NCI-H2227 (cell line): ENCODE data around the gene CENPU.

Experiments used
- DNase-seq: peaks from one replicate; lab custom pipeline; 2025; ENCODE audit not compliant: unreplicated experiment; lab: John Stamatoyannopoulos, UW

CENPU gene

GRCh38 chr4:184713887-184714286 is 20.0 kb downstream of the CENPU start:
- DNase-seq = no peak

DNA sequence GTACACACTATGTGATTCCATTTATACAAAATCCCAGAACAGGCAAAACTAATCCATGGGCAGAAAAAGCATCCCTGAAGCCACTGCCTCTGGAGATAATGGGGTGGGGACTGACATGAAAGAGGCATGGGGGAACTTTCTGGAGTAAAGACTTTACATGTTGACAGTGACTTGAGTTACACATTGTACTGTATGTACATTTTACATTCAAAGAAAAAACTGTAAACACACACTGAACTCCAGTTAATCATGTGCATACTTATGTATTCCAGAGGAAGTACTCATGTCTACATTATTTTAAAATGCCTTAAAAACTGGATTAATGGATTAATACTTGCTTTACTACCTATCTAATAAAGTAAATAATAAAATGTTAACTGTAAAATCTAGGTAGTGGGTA is 21.6 kb downstream of the CENPU start:
- DNase-seq = no peak

DNA sequence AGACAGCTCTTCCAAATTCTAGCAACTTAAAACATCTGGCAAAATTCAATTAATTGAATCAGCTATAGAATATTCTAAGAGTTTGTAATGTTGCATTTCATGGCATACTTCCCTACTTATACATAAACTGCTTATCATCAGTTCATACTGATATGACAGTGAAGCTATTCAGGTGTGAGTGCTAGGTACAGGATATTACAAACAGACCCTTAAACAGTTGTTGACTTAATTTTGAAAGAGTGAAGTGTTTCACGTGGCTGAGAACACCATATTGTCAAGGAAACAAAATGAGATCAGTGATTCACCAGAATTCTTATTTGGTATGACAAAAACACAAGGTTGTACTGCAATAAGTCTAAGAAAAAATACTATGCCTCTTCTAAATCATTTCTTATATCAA is 27.4 kb downstream of the CENPU start:
- DNase-seq = no peak

- DNase-seq = no peak
These were observed 28.2 kb downstream of the CENPU start for GRCh38 chr4:184705692-184706091.

- DNase-seq = no peak
These were observed 31.8 kb downstream of the CENPU start for GRCh38 chr4:184702114-184702513.

DNA sequence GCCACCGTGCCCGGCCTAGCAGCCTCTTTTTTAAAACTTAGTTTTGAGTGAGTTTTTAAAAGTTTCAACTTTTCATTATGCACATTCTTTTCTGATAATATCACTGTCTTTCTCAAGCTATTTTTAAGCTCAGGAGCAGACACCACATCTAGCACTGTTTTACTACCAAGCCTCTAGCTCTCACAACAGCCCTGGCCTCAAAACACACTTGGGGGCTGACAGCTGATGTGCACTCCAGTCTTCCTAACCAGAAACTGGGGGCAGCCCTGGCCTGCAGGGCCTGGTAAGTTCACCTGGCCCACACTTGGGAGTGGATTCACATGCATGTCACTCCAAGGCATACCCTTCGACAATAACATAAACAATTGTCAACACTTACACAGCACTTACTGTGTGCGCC is 34.0 kb downstream of the CENPU start:
- DNase-seq = no peak

GRCh38 chr4:184697956-184698355 is 35.9 kb downstream of the CENPU start:
- DNase-seq = no peak

- DNase-seq = no peak
These were observed 38.6 kb downstream of the CENPU start for GRCh38 chr4:184695178-184695896.

DNA sequence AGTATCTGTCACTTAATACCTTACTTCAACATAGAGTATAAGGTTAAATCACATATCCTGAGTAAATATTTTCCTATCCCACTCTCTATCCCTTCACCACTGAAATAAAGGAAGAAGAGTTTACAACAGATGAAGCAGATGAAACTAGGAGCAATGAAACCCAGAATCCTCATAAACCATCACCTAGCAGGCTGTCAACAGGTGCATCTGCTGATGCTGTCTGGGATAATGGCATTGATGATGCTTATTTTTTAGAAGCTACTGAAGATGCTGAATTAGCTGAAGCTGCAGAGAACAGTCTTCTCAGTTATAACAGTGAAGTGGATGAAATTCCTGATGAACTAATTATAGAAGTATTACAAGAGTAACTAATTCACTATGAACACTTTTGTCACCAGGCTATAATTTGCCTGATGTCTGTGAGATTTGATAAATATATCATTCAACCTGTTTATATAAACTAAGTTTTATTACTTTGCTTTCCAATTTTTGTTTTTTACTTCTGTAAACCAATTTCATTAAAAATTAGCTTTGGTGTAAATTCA is 39.4 kb downstream of the CENPU start:
- no peak for DNase-seq

DNA sequence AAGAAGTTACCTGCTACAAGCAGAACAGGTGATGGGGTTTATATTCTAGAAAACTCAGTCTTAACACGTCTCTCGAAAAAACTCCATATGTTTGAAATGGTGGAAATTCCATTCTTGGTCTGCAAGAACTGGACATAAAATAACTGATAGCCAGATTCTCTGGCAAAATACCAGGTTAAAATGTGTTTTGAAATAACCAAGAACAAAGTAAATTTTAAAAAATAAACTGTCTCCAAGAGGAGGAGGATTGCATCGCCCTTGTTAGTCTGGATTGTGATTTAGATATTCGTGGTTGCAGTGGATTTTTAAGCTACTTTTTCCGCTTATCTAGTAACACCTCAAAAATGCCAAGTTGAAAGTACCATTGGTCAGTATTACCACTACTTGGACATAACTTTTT is 40.8 kb downstream of the CENPU start:
- no peak for DNase-seq

DNA sequence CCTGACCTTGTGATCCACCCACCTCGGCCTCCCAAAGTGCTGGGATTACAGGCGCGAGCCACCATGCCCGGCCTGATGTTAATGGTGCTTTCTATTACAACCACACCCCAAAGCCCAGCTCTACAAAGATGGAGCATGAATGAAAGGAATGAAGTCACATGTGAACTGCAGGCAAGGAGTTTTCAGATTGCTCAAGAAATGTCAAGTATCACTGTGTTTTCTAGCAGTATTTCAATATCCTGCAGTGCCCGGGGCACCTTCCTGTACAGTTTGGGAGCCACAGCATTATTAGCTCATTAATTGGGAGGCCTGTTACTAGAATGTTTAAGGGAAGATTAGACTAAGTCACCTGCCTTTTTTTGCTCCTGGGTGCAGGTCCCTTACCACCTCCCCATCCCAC is 44.2 kb downstream of the CENPU start:
- DNase-seq = no peak

DNA sequence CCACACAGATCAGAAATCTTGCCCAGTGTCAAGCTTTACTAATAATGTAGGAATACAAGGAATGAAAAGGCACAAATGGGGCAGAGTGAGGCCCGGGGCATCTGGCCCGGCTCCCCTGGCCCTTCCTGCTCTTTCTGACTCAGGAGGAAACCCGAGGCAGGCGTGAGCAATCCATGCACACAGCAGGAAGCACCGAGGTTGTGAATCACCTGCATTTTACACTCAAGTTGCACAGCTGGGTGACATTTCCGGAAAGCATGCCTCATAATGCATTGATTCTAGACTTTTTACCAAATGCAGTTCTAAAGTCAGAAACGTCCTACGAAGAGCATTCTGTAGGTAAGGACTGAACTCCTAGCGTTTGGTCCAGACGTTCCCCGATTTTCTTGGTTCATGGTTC is 45.4 kb downstream of the CENPU start:
- no peak for DNase-seq

DNA sequence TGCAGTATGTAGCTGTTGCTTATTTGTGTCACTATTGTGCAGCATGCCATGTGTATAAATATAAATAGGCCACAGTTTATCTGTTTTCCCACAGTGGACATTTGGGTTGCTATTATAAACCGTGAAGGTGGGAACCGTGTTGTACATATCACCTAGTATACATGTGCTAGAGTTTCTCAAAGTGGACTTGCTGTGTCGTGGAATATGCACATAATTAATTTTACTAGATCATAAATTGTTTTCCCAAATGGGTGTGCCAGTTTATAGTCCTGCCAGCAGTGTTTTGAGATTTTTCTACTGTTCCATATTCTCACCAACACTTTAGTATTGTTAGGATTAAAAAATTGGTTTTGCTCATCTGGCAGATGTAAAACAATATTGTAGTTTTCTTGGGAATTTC is 45.9 kb downstream of the CENPU start:
- DNase-seq = no peak

GRCh38 chr4:184684491-184685189 is 49.3 kb downstream of the CENPU start:
- no peak for DNase-seq

- no peak for DNase-seq
These were observed 52.0 kb downstream of the CENPU start for GRCh38 chr4:184681916-184682315.

DNA sequence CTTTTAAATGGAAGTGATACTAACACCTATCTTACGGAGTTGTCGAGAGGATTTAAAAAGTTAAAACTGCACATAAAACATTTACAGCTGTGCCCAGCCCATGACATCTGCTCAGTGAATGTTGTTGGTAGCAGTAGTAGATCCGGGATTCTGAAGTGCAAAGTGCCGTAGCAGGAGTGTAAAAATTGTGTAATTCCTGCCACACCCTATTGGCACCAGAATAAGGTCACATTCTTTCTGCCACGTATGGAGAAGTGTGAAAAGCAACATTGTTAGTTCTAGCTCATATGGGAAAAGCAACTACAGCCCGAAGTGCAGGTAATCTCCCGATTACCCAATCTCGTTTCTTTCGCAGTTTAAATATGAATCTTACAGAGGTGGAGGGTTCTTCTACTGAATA is 53.2 kb downstream of the CENPU start:
- no peak for DNase-seq

- DNase-seq = no peak
These were observed 57.9 kb downstream of the CENPU start for GRCh38 chr4:184675821-184676492.

DNA sequence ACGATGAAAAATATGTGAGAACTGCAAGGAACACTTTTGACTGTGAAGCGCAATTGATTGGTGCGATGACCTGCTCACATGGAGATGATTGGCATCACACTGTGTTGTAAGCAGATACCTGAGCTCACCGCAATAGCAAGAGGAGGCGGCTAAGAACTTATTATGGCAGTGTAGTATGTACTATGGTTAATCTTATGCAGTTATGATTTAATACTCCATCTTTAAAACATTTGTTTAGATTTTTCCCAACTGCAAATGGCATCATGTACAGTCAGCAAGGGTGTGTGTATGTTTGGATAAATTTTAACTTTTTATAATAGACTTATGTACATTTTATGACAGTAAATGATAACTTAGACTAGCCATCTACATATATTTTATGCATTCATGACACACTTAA is 58.9 kb downstream of the CENPU start:
- no peak for DNase-seq

GRCh38 chr4:184674011-184674410 is 59.9 kb downstream of the CENPU start:
- no peak for DNase-seq

DNA sequence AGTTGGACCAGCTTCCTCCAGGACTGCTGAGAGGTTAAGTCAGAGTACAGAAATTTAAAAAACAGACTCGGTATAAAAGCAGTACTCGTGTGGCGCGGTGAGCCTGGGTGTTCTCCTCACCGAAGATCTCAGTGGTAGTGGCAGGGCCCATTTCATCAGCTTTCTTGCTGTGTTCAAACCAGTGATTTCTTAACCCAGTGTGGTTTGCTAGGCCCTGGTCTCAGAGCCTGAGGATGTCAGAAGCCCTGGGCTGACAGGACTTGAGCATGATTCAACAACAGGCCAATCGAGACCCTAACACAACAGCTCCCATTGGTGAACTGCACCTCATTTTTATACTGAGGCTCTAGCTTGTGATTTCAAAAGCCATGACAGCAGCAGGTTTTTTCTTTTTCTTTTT is 61.2 kb downstream of the CENPU start:
- no peak for DNase-seq

DNA sequence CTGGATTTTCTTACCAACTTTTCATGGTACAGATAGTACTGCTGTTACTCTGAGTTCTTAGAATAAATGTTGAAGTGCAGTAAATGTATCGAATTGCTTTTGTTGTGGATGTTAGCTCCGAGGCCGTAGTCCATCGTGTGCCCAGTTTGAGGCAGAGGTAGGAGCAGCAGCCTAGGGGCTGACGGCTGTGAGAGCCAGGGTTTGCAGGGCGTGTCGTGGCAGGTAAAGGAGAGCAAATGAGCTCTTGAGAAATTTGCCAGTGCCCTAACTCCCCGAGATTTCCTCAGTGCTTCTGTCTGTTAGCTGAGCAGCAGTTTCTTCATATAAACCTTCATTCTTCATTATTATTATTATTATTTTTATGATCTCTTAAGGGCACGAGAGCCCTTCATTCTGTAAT is 62.8 kb downstream of the CENPU start:
- DNase-seq = no peak

DNA sequence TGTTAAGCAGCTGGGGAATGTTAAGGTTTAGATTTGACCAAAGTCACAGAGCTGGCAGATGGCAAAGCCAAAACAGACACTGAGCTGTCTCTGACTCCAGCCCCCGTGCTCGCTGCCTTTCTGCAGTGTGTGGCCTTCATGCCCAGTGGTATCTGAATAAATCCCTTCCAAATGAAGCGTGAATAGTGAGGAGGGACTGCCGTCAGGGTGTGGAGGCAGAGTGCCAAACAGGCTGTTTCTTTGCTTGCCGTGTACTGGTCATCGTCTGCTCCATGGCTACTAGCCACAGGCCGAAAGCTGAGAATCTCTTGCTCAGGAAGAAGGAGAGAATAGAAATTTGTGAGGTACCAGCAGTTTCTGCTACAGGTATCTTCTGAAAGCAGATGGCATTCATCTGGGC is 64.6 kb downstream of the CENPU start:
- DNase-seq = no peak
